HG02763 (cell line): ENCODE data around the gene KPTN.
"Not testable (repeated sequence)": the region's sequence is repeated elsewhere in the genome, so short reads cannot be mapped to it uniquely, and the experiment has no call there.

Experiments
- ATAC-seq: cut with Tn5 transposase; IDR thresholded peaks from one replicate; pipeline ENCODE4 v1.9.1; 2021; ENCODE audit warnings: mild to moderate bottlenecking, moderate library complexity; ENCODE audit not compliant: unreplicated experiment

The KPTN gene

DNA sequence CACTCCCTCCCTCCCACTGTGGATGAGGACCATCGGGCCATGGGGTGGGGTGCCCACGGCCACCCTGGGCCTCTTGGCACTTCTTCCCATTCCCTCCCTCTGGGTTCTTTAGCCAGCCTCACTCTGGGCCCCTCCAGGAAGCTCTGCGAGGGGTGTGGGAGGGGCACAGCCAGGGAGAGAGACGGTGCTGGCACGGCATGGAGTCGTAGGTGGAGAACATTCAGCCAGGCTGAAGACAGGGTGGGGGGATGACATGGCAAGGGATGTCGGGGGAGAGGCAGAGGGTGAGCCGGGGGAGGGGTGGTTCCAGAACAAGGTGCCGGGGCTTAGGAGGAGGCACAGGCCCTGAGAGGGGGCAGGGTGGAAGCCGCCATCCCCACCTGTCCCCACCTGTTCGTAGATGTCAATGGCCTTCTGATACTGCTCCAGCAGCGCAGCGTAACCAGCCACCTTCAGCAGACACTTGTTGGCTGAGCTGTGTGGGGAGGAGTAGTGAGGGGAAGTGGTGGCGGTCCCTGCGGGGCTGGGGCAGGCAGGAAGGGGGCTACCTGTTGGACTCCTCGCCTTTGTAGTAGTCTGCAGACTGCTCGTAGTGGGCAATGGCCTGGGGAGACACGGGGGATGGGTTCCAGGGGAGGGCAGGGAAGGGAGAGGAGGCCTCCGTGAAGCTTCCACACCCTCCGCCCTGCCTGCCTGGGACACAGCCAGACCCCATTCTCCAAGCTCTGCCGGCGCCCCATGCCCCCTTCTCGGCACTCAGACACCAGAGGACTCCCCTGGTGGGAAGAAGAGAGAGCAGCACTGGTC is 8.8 kb upstream of the KPTN start:
- ATAC-seq: no peak

- ATAC-seq: no peak
Observed at GRCh38 chr19:47492137-47492533, 8.1 kb upstream of the KPTN start.

DNA sequence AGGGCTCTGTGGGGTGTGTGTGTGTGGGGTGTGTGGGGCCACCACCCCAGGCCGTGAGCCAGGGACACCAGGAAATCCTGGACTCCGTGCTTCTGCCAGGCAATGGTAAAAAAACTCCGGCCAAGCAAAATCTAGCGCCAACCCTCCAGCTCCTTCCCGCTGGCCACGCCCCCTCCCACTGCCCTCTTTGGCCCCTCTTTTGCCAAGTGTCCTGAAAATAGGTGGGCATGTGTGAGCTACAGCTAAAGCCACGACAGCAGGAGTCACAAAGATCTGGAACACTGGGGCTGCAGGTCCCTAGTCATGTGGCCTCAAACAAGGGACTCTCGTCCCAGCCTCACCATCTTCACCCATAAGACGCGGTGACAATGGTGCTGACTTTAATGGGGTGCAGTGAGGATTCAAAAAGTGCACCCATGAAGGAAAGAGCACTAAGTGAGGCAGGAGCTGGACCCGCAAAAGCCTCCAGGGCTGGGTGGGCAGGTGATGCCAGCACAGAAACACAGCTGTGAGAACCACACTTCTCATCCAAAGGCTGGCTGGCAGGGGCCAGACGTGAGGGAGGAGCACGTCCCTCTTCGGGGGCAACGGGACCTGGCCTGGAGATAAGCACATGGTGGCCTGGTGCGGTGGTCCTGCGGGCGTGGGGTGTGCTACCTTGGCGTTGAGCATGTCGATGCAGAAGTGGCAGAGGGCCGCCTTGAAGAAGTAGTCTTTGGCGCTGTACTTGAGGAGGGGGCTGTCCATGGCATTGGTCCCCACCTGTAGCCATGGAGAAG is 7.5 kb upstream of the KPTN start:
- no peak for ATAC-seq

DNA sequence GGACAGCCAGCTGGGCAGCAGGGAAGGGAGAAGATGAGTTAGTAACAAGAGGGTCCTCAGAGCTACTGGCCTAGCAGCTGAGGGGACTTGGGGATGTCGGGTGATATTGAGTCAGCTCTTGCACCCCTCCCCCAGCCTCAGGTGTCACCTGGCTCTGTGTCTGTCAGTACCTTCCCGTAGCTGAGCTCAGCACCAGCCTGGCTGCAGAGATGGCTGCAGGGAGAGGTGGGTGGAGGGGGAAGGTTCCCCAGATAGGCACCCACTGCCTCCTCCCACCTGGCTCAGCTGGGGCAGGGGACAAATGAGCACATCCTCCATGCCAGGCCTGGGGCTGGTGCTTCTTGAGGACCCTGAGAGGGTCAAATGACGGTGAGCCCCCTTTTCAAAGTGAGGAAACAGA is 6.8 kb upstream of the KPTN start:
- no peak for ATAC-seq

DNA sequence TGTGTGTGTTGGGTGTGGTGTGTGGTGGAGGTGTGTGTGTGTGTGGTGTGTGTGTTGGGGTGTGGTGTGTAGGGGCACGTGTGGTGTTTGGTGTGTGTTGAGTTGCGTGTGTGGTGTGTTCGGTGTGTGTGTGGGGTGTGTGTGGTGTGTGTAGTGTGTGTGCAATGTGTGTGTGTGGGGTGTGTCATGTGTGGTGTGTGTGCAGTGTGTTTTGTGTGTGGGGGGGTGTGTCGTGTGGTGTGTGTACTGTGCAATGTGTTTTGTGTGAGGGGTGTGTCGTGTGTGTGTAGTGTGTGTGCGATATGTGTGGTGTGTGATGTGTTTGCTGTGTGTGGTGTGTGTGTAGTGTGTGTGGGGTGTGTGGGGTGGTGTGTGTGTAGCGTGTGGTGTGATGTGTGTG is 6.0 kb upstream of the KPTN start:
- ATAC-seq: no peak

DNA sequence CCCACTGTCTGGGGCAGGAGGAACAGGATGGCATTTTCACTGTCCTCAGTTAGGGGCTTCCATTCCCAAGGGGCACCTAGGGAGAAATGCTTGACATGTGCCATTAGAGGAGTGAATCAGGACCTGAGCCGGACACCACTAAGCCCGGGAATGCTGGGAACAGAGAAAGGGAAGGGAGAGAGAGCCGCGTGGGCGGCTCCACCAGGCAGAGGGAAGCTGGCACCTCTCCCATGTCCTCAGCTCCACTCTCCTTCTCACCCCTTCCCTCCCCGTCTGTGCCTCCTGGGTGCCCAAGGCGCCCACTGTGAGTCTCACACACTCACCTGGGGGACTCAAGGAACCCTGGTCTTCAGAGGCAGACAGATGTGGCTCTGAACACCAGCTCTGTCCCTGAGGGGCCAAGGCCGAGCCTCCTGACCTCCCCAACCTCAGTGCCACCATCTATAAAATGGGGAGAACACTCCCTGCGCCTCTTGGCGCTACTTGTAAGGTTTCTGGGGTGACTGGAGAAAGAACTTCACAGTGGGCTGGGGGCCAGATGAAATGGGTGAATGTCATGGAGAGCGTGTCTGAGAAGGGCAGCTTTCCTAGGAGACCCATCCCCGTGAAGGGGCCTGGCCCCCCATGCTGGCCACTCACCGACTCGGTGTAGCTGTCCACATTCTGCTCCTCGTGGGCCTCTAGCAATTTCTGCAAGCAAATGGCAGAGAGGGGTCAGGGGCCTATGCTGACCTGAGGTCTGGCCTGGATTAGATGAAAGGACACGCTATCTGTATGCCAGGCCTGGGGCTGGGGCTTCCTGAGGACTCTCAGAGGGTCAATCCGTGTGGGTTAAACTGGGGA is 5.3 kb upstream of the KPTN start:
- no peak for ATAC-seq

GRCh38 chr19:47487551-47488515 is 3.8 kb upstream of the KPTN start:
- no peak for ATAC-seq

DNA sequence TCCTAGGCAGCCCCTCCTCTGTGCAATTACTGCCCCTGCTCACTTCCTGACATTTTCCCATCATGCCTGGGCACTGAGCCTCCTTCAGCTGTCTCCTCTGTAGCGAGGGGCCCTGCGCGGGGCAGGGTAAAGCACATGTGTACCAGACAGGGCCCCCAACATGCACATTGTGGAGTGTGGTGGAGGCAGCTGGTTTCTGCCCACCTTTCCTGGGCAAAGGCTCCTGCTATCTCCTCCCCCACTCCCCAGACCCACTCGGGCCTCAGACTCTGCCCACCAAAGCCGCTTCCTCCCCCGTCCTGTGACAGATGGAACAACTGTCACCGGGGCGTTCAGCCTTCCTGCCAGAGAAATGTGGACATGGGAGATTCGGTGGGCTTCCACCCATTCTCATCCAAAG is 2.9 kb upstream of the KPTN start:
- ATAC-seq: no peak

GRCh38 chr19:47486220-47486619 is 2.2 kb upstream of the KPTN start:
- not testable (repeated sequence) for ATAC-seq

DNA sequence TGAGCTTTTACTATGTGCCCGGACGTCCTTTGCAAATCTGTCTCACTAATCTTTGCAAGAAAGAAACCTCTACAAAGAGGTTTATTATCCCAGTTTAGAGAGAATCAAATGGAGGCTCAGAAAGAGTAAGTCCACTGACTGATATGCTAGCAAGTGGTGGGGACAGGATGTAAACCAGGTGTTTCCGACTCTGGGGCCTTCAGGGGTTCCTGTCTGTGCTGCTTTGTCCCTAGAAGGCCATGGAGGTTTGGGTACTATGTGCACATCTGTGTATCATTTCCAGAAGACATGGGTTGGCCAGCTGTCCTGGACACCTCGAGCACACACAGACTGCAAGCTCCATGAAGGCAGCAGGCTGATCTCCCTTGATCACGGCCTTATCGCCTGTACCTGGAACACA is 1.2 kb upstream of the KPTN start:
- no peak for ATAC-seq

GRCh38 chr19:47483200-47483599 is 819 bp downstream of the KPTN start:
- no peak for ATAC-seq

DNA sequence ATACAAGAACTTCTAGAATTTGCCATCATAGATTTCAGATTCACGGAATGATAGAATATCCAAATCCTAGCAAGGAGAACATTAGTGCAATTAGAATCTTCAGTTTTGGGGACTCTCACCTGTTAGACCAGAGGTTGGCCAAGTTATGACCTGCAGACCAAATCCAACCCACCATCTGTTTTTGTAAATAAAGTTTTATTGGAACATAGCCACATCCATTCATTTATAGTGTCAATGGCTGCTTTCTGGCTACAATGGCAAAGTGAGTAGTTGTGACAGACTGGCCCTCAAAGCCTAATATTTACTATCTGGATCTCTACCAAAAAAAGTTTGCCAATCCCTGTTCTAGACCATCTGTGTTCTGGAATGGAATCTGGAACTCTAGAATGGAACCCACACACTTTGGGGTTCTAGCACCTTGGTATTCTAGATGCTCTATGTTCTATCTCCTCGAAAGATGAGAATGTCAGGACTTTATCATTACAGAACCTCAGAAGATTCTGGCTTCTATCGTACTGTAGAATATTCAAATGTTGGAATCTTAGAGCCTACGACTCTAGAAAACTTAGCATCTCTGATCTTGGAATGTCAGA is 2.5 kb downstream of the KPTN start:
- ATAC-seq: no peak

- no peak for ATAC-seq
Observed at GRCh38 chr19:47480658-47481057, 3.4 kb downstream of the KPTN start.

GRCh38 chr19:47479701-47480503 is 4.1 kb downstream of the KPTN start:
- no peak for ATAC-seq

DNA sequence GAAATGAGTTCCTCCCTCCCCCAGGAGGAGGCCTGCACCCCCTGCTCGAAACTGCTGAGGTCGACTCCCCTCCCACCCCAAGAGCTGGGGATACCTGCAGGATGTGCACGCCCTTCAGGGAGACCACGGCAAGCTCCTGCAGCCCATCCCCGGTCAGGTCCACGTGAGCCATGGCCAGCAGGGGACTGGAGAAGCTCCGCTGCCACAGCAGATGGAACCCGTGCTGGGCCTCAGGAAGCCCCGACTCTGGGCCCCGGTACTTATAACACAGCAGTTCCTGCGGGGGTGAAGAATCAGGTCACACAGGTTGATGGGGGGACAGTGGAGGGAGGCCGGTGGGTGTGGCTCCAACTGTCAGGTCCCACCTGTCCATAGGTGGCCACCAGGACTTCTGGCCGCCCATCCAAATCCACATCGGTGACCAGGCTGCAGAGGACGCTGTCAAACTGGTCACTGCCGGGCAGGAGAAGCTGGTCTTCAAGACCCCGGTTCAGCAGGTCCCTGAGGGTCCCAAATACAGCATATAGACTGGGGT is 7.5 kb downstream of the KPTN start:
- no peak for ATAC-seq

DNA sequence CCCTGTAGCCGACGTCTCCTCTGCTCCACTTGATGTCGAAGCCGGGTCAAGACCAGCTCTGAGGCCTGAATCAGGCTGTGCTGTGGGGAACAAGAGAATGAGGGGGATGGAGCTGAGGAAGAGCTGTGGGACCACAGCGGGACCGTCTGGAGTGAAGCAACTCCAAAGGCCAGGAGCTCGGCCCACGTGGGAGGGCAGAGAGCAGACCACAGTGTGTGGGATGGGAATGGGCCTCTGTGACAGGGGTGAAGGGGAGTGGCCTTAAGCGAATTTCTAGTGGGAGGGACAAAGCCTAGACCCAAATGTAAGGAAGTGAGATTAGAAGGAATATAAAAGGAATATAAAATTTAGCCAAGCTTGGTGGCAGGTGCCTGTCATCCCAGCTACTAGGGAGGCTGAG is 8.6 kb downstream of the KPTN start:
- ATAC-seq: no peak

DNA sequence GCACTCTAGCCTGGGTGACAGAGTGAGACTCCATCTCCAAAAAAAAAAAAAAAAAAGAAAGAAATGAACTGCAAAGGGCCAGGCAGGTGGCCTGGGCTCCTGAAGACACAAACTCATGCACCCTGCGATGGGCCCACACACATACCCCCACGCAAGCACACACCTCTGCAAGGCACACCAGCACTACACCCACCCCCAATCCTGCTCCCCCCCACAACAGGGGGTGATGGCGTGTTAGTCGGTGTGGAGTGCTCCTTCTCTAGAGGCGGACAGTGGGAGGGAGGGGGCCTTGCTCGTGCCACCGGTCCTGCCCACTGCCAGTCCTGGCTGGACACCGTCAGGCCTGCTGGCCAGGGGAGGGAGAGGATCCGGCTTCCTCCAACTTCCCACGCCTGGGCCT is 10.7 kb downstream of the KPTN start:
- no peak for ATAC-seq

DNA sequence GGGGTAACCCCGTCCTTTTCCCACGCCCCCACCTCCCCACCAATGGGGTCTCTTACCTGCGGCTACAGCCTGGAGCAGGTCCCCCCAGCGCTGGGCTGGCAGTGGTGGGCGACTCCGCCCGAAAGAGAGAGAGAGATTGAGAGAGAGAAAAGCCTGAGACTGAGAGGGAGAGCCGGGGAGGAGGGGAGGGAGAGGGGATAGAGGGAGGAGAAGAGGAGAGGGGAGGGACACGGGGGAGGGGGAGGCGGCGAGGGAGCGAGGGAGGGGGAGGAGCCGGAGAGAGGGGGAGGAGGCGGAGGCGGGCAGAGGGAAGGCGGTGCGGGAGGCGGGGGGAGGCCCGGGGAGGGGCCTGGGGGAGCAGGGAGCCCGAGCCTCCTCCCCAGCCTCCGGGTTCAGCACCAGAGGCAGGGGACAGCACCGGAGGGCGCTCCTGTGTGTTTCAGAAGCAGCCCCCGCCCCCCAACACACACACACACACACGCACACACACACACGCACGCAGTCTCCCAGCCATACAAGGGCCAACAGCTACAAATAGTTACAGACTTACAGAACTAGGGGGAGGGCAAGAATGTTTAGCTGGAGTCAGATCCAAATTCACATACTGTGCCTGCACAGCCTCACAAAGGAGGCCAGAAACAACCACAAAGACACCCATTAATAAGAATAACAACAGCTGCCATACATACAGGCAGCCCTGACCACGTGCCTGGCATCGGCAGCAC is 12.1 kb downstream of the KPTN start, which contains the start of gene SLC8A2:
TSS of gene SLC8A2 (minus strand) at position 161 of the 725 bp plus-strand sequence. CDS start 5,490 bp downstream, outside the sequence.
- no peak for ATAC-seq
